HCT116 (cell line): ENCODE measurements around the gene PCDHA7. TPM values are rescaled to one million over a fixed set of nuclear protein-coding genes. Genes with fewer than 3 reads are reported as not detected.
A peak's percentile ranks its signal among the peaks of the same experiment; 100 is the strongest.
"Not testable (repeated sequence)": the region's sequence is repeated elsewhere in the genome, so short reads cannot be mapped to it uniquely, and the experiment has no call there.

Experiments
- ATAC-seq: fragments of 200-7000 bp; cut with Tn5 transposase; 2 replicates; pipeline ENCODE4 v1.9.1; 2020; ENCODE audit warnings: mild to moderate bottlenecking, moderate library complexity
- BruUV-seq: library from RNA; stranded (reverse); fragments of 400-500 nt; replicated peaks from 2 replicates; lab custom pipeline; 2021; lab: Mats Ljungman, UMichigan
- CTCF ChIA-PET: fragments of 300-600 bp; sonication (Branson Sonifier 250); formaldehyde crosslinking; loops from one replicate; lab custom pipeline; 2021; ENCODE audit warnings: antibody characterized with exemption; lab: Charles Lee
- POLR2A ChIA-PET: fragments of 300-600, 350-600 bp; sonication (Branson Sonifier 250); formaldehyde crosslinking; loops from one replicate; lab custom pipeline; 2021; ENCODE audit warnings: antibody characterized with exemption; lab: Charles Lee
- RAD21 ChIA-PET, 2 experiments: fragments of 300-600 bp; sonication (Branson Sonifier 250); formaldehyde crosslinking; loops; one replicate each; lab custom pipeline; 2023; ENCODE audit warnings: low total read pairs in 2 of 2; ENCODE audit not compliant: uncharacterized antibody in 2 of 2, unreplicated experiment in 2 of 2, low non-redundant PET in 1 of 2; lab: Charles Lee
- DNase-seq: peaks from one replicate; pipeline ENCODE4 v3.0.0-alpha.2; 2010; ENCODE audit warnings: low read depth, low spot score
- H2AFZ ChIP-seq: fragments of 200-600 bp; shearing (Covaris generic), sonication (generic); 2 replicates; pipeline ENCODE4 v1.6.1; 2017; ENCODE audit warnings: low read depth, mixed run types, mixed read lengths, antibody characterized with exemption, low read length; ENCODE audit not compliant: poor library complexity, severe bottlenecking
- H3K27ac ChIP-seq: 2 replicates; pipeline ENCODE4 v1.5.1; 2012; ENCODE audit warnings: low read depth, low read length
- H3K27me3 ChIP-seq: fragments of 200-600 bp; sonication (generic); 2 replicates; pipeline ENCODE4 v1.6.1; 2016; ENCODE audit warnings: mixed run types, low read length, mixed read lengths; ENCODE audit not compliant: insufficient read depth
- H3K36me3 ChIP-seq, 2 experiments: fragments of 200-500 bp in 1 of 2; fragments of 200-600 bp in 1 of 2; sonication (Bioruptor generic) in 1 of 2; sonication (generic) in 1 of 2; 2 replicates each; pipeline versions ENCODE4 v1.5.1 to v1.6.1; 2014 to 2016; ENCODE audit warnings: low read length in 2 of 2, inconsistent platforms in 1 of 2, mixed read lengths in 1 of 2, mixed run types in 1 of 2; ENCODE audit not compliant: insufficient read depth in 2 of 2, control insufficient read depth in 1 of 2
- H3K4me1 ChIP-seq, 2 experiments: fragments of 200-600 bp in 1 of 2; sonication (generic) in 1 of 2; 2 replicates each; pipeline versions ENCODE4 v1.5.1 to v1.6.1; 2012 to 2017; ENCODE audit warnings: low read length in 2 of 2, inconsistent platforms in 1 of 2, mild to moderate bottlenecking in 1 of 2, mixed read lengths in 1 of 2, mixed run types in 1 of 2, moderate library complexity in 1 of 2; ENCODE audit not compliant: insufficient read depth in 2 of 2, control insufficient read depth in 1 of 2
- H3K4me2 ChIP-seq: fragments of 200-600 bp; sonication (generic); 2 replicates; pipeline ENCODE4 v1.6.1; 2017; ENCODE audit warnings: mixed run types, low read length, mixed read lengths
- H3K4me3 ChIP-seq, 2 experiments: fragments of 200-600 bp in 1 of 2; sonication (generic) in 1 of 2; replicated peaks in 1 of 2; 2 replicates each; pipeline ENCODE4 v1.5.1; 2011 to 2016; ENCODE audit warnings: low read length in 2 of 2, control low read depth in 1 of 2, low read depth in 1 of 2, mild to moderate bottlenecking in 1 of 2, mixed read lengths in 1 of 2, mixed run types in 1 of 2
- H3K79me2 ChIP-seq: fragments of 200-600 bp; sonication (generic); 2 replicates; pipeline ENCODE4 v1.6.1; 2017; ENCODE audit warnings: mild to moderate bottlenecking, mixed run types, low read length, moderate library complexity, mixed read lengths; ENCODE audit not compliant: insufficient read depth
- H3K9ac ChIP-seq: fragments of 200-600 bp; sonication (generic); 2 replicates; pipeline ENCODE4 v1.6.1; 2016; ENCODE audit warnings: low read length, mixed read lengths
- H3K9me2 ChIP-seq: fragments of 200-600 bp; sonication (generic), shearing (Covaris generic); 2 replicates; pipeline ENCODE4 v1.6.1; 2017; ENCODE audit warnings: mixed run types, mild to moderate bottlenecking, moderate library complexity; ENCODE audit not compliant: insufficient read depth
- H3K9me3 ChIP-seq, 2 experiments: fragments of 200-500 bp in 1 of 2; fragments of 200-600 bp in 1 of 2; sonication (Bioruptor generic) in 1 of 2; sonication (generic) in 1 of 2; 2 replicates each; pipeline ENCODE4 v1.6.1; 2014 to 2017; ENCODE audit warnings: low read length in 2 of 2, mixed read lengths in 2 of 2, inconsistent platforms in 1 of 2, low read depth in 1 of 2, mild to moderate bottlenecking in 1 of 2, mixed run types in 1 of 2, moderate library complexity in 1 of 2; ENCODE audit not compliant: control insufficient read depth in 1 of 2, insufficient read depth in 1 of 2
- H4K20me1 ChIP-seq: fragments of 200-600 bp; sonication (generic), shearing (Covaris generic); 2 replicates; pipeline ENCODE4 v1.6.1; 2017; ENCODE audit warnings: mixed run types, mild to moderate bottlenecking, moderate library complexity; ENCODE audit not compliant: insufficient read depth
- CEBPB ChIP-seq: IDR thresholded peaks from 2 replicates; pipeline ENCODE4 v1.6.1; 2012; ENCODE audit warnings: low read depth
- EZH2 ChIP-seq: fragments of 200-600 bp; sonication (generic); IDR thresholded peaks from 2 replicates; pipeline ENCODE4 v1.6.1; 2017; ENCODE audit warnings: antibody characterized with exemption, mixed run types
- JUND ChIP-seq: IDR thresholded peaks from 2 replicates; pipeline ENCODE4 v1.6.1; 2012
- RAD21 ChIP-seq: IDR thresholded peaks from 2 replicates; pipeline ENCODE4 v1.6.1; 2012; ENCODE audit warnings: low read depth, mild to moderate bottlenecking
- SP1 ChIP-seq: IDR thresholded peaks from 2 replicates; pipeline ENCODE4 v1.6.1; 2012; ENCODE audit warnings: low read depth
- SRF ChIP-seq: IDR thresholded peaks from 2 replicates; pipeline ENCODE4 v1.6.1; 2012; ENCODE audit warnings: low read depth
- YY1 ChIP-seq: IDR thresholded peaks from 2 replicates; pipeline ENCODE4 v1.6.1; 2011; ENCODE audit warnings: low read length, low read depth, moderate library complexity, mild to moderate bottlenecking; ENCODE audit not compliant: insufficient replicate concordance; ENCODE audit errors: extremely low read depth
- ZFX ChIP-seq: fragments of 450-650 bp; IDR thresholded peaks from 2 replicates; pipeline ENCODE4 v1.6.1; 2017
- intact Hi-C: fragments of 100-400 bp; cut with micrococcal nuclease; formaldehyde crosslinking; loops from 2 replicates; pipeline ENCODE4 v1.10.0; 2022
- total RNA-seq: library from RNA; stranded (reverse); gene quantifications from one replicate; pipeline ENCODE4 v1.2.1, GENCODE V29; 2021; ENCODE audit not compliant: unreplicated experiment
- TF ChIP-seq, protein P1 (sequence below), 3 experiments: fragments of 200-600 bp in 1 of 3; sonication (generic) in 1 of 3; IDR thresholded peaks in 2 of 3; conservative IDR thresholded peaks in 1 of 3; 2 replicates each; pipeline ENCODE4 v1.5.1; 2012 to 2017; ENCODE audit warnings: low read depth in 2 of 3, low read length in 2 of 3, antibody characterized with exemption in 1 of 3, borderline replicate concordance in 1 of 3, control low read depth in 1 of 3, mild to moderate bottlenecking in 1 of 3, mixed read lengths in 1 of 3, mixed run types in 1 of 3, moderate library complexity in 1 of 3; ENCODE audit not compliant: insufficient read depth in 1 of 3

The PCDHA7 gene
- total RNA-seq, 1 experiment from 2014 or later = not detected

GRCh38 chr5:140785905-140786686 is 48.0 kb upstream of the PCDHA7 start, which contains the start of gene PCDHA1:
Gene PCDHA1 (plus strand): TSS chr5:140786140.
- ChIA-PET CTCF (interaction anchor here (1.3 kb wide), 1 partner anchor 254 kb away, joined by 5 read pairs; no protein-coding TSS in a partner anchor), RAD21 (no interaction called here), POLR2A (no interaction called here)
- Histone ChIP-seq H3K9me3 (peaks cover 0 to 6% of the 10 kb centered on the region in 2 experiments; a peak in 2 of 4 replicates), H3K27ac (no peak within 1 kb of the TSS), H3K4me1 (no peaks in the 10 kb centered on the region), H3K27me3 (no peaks in the 10 kb centered on the region), H3K9me2 (no peaks in the 10 kb centered on the region), H3K4me2 (no peak within 1 kb of the TSS), H3K36me3 (no peaks in the 10 kb centered on the region), H2AFZ (no peak within 1 kb of the TSS), H3K9ac (no peak within 1 kb of the TSS), H4K20me1 (no peaks in the 10 kb centered on the region), H3K79me2 (no peaks in the 10 kb centered on the region), H3K4me3 (no peak within 1 kb of the TSS)
- intact Hi-C loops = loop anchor here (5.0 kb wide), 1 partner anchor 34 kb away; no protein-coding TSS in a partner anchor
- ATAC-seq (no peak), DNase-seq (no peak)
- no TSS peak for BruUV-seq
- no peak for TF ChIP-seq JUND
- TF ChIP-seq RAD21 = peak; percentile 38
- no peak for TF ChIP-seq YY1
- TF ChIP-seq, protein P1, sequence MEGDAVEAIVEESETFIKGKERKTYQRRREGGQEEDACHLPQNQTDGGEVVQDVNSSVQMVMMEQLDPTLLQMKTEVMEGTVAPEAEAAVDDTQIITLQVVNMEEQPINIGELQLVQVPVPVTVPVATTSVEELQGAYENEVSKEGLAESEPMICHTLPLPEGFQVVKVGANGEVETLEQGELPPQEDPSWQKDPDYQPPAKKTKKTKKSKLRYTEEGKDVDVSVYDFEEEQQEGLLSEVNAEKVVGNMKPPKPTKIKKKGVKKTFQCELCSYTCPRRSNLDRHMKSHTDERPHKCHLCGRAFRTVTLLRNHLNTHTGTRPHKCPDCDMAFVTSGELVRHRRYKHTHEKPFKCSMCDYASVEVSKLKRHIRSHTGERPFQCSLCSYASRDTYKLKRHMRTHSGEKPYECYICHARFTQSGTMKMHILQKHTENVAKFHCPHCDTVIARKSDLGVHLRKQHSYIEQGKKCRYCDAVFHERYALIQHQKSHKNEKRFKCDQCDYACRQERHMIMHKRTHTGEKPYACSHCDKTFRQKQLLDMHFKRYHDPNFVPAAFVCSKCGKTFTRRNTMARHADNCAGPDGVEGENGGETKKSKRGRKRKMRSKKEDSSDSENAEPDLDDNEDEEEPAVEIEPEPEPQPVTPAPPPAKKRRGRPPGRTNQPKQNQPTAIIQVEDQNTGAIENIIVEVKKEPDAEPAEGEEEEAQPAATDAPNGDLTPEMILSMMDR (IDR thresholded peaks at IDR 0.05 in 2 of 3, conservative IDR thresholded peaks at IDR 0.05 in 1 of 3; ENCODE audit: borderline replicate concordance in 1 of 3, insufficient read depth in 1 of 3, low read depth in 2 of 3, low read length in 2 of 3) = peak in 2 of 3 experiments; percentile 5 to 38; a peak in 1 of 6 replicates
- TF ChIP-seq ZFX = no peak
- TF ChIP-seq EZH2 = no peak
- no peak for TF ChIP-seq CEBPB
- no peak for TF ChIP-seq SP1
- no peak for TF ChIP-seq SRF

DNA sequence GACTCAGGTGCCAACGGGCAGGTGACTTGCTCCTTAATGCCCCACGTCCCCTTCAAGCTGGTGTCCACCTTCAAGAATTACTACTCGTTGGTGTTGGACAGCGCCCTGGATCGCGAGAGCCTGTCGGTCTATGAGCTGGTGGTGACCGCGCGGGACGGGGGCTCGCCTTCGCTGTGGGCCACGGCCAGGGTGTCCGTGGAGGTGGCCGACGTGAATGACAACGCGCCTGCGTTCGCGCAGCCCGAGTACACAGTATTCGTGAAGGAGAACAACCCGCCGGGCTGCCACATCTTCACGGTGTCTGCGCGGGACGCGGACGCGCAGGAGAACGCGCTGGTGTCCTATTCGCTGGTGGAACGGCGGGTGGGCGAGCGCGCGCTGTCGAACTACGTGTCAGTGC is 46.6 kb upstream of the PCDHA7 start:
- H3K4me3 ChIP-seq, H3K9me3 ChIP-seq, H2AFZ ChIP-seq, POLR2A ChIA-PET, RAD21 ChIA-PET, H4K20me1 ChIP-seq, H3K9ac ChIP-seq, H3K79me2 ChIP-seq, H3K27ac ChIP-seq, H3K4me1 ChIP-seq, BruUV-seq, DNase-seq, ATAC-seq, H3K36me3 ChIP-seq, H3K27me3 ChIP-seq, CTCF ChIA-PET, H3K9me2 ChIP-seq, H3K4me2 ChIP-seq: not testable (repeated sequence)
- intact Hi-C loops = loop anchor here (5.0 kb wide), 1 partner anchor 35 kb away; no protein-coding TSS in a partner anchor

DNA sequence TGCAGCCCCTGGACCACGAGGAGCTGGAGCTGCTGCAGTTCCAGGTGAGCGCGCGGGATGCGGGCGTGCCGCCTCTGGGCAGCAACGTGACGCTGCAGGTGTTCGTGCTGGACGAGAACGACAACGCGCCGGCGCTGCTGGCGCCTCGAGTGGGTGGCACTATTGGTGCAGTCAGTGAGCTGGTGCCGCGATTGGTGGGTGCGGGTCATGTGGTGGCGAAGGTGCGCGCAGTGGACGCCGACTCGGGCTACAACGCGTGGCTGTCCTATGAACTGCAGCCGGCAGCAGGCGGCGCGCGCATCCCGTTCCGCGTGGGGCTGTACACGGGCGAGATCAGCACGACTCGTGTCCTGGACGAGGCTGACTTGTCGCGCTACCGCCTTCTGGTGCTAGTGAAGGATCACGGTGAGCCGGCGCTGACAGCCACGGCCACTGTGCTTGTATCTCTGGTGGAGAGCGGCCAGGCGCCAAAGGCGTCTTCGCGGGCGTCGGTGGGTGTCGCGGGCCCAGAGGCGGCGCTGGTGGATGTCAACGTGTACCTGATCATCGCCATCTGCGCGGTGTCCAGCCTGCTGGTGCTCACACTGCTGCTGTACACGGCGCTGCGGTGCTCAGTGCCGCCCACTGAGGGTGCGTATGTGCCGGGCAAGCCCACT is 46.1 kb upstream of the PCDHA7 start:
- H3K79me2 ChIP-seq, BruUV-seq, H3K4me1 ChIP-seq, POLR2A ChIA-PET, H3K9me3 ChIP-seq, H3K9ac ChIP-seq, H3K4me3 ChIP-seq, H3K9me2 ChIP-seq, H3K4me2 ChIP-seq, RAD21 ChIA-PET, H2AFZ ChIP-seq, H4K20me1 ChIP-seq, H3K36me3 ChIP-seq, CTCF ChIA-PET, H3K27ac ChIP-seq, H3K27me3 ChIP-seq, ATAC-seq, DNase-seq: not testable (repeated sequence)
- intact Hi-C loops = loop anchor here (5.0 kb wide), 1 partner anchor 36 kb away; no protein-coding TSS in a partner anchor
